NK-92 treated with Interleukin-12 subunit alpha and Interleukin-12 subunit beta, amount 100 ng/mL, for 24 hours (cell line): ENCODE results near the gene CCR6.
"Not testable (repeated sequence)": the region's sequence is repeated elsewhere in the genome, so short reads cannot be mapped to it uniquely, and the experiment has no call there.

Experiments used
- DNase-seq: peaks from one replicate; lab custom pipeline; 2025; lab: John Stamatoyannopoulos, UW

Gene CCR6

GRCh38 chr6:167141667-167142432 lies 19.0 kb downstream of the CCR6 start:
- DNase-seq = no peak

DNA sequence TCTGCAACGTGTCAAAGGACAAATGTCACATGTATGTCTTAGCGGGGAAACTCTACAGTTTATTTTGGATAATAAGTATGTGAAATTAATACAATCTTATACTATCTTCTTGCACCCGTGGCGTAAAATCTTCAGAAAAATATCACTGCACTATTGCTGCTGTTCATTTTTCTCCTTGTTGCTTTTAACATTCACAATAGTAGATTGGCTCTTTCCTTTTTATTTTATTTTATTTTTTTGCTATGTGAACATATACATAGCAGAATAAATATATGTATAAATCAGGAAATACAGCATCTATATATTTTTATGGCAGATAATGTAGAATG lies 19.5 kb downstream of the CCR6 start:
- DNase-seq = no peak

GRCh38 chr6:167143041-167143440 lies 20.1 kb downstream of the CCR6 start:
- no peak for DNase-seq

- no peak for DNase-seq
Observed at GRCh38 chr6:167145461-167145860, 22.6 kb downstream of the CCR6 start.

GRCh38 chr6:167146135-167146534 lies 23.2 kb downstream of the CCR6 start:
- no peak for DNase-seq

GRCh38 chr6:167146977-167147376 lies 24.1 kb downstream of the CCR6 start:
- DNase-seq = no peak

DNA sequence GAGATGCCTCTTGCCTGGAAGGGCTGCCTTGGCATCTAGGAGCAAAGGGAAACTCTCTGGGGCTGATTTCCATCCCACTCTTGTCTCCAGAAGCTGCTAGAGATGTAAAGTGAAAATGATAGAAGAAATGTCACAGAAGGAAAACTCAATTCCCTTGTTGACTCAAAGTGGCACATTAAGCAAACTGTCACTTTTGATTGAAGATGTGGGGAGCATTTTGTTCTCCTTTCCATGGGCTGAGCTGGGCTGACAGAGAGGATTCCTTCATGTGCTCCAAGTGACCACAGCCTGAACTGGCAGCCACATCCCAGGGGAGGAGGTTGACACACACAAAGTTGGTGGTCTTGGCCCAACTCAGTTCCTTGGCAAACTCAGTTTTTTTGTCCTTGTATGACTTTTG lies 25.1 kb downstream of the CCR6 start:
- DNase-seq = no peak

DNA sequence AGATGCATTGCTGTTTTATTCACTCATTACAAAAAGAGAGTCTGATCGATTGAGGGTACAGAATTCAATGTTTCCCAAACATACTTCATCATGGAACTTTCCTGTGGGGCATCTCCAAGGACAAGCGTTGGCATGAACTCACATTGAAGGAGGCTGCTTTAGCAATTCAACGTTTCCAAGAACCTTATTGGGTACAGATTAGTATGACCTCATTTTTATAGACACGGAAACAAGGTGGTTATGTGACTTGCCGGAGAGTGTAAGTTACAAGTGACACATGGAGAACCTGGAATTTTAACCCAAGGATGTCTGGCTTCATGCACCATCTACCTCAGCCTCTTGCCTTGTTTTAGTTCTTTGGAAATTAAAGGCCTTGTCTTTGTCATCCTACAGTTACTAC lies 26.1 kb downstream of the CCR6 start:
- DNase-seq = no peak

DNA sequence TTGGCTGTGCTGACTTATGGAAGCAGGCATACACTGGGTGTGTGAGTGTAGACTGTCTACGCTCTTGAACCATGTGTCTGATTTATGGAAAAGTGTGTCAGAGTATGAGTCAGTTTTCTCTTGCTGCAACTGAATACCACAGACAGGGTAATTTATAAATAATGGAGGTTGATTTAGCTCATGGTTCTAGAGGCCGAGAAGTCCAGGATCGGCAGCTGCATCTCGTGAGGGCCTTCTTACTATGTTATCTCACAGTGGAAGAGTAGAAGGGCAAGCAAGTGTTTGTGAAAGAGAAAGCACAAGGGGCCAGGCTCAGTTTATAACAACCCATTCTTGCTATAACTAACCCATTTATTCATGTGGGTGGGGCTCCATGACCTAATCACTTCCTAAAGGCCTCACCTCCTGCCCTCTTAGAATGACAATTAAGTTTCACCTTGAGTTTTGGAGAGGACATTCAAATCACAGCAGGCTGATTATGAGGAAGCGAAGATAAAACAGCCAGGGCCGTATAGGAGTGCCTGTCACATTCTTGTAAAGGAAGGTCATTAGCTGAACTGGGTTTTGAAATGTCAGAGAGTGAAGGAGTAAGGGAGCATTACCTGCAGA lies 28.1 kb downstream of the CCR6 start:
- no peak for DNase-seq

GRCh38 chr6:167151648-167152047 lies 28.8 kb downstream of the CCR6 start:
- DNase-seq = no peak

DNA sequence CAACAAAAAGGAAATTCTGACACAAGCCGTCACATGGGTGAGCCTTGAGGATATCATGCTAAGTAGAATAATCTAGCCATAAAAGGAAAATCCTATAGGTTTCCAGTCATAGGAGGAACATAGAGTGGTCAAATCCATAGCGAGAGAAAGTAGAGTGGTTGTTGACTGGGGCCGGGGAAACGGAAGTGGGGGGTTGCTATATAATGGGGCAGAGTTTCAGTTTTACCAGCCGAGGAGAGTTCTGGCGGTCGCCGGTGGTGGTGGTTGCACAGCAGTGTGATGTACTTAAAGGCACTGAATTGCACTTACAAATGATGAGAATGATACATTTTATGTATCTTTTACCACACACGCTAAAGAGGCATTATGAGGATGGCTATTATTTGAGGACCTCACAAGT lies 30.0 kb downstream of the CCR6 start:
- DNase-seq = no peak

DNA sequence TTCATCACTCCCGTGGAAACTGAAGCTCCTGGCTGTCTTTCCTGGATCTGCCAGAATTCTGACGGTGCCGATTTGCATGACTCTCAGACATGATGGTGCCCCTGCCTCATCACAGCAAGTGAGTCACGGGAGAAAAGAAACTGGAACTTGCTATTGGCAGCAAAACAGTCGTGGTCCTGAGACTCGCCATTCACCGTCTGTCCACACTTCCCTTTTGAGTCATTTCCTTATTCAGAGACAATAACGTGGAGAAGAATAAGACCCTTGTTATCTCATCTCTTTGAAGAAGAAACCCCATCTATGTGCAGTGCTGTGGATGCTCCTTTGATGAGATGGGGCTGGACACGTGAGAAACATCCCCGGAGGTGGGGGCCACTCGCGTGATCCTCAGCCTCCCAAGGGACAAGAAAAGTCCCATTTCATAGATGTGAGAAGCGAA lies 30.6 kb downstream of the CCR6 start:
- no peak for DNase-seq

GRCh38 chr6:167154291-167154690 lies 31.4 kb downstream of the CCR6 start:
- no peak for DNase-seq

GRCh38 chr6:167154895-167155294 lies 32.0 kb downstream of the CCR6 start:
- DNase-seq = no peak

DNA sequence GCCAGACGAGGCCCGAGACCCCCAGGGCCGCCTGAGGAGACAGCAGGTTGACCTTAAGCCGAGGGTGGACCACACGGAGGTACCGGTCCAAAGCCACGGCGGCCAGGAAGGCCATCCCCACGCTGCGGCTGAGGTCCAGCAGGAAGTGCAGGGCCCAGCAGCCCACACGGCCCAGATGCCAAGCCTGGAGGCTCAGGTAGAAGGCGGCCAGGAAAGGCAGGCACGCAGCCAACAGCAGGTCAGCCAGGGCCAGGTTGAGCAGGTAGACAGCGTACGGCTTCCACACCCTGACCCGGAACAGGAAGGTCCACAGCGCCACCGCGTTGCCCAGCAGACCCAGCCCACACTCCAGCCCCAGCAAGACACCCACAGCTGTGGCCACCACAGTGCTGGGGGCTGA lies 34.5 kb downstream of the CCR6 start:
- no peak for DNase-seq

GRCh38 chr6:167157863-167158262 lies 35.0 kb downstream of the CCR6 start, which contains the start of gene GPR31:
TSS of gene GPR31 (minus strand) at chr6:167157980. CDS start at chr6:167157831, 149 bp downstream.
- DNase-seq = no peak

- DNase-seq = no peak
Observed at GRCh38 chr6:167161851-167162467, 39.1 kb downstream of the CCR6 start.

DNA sequence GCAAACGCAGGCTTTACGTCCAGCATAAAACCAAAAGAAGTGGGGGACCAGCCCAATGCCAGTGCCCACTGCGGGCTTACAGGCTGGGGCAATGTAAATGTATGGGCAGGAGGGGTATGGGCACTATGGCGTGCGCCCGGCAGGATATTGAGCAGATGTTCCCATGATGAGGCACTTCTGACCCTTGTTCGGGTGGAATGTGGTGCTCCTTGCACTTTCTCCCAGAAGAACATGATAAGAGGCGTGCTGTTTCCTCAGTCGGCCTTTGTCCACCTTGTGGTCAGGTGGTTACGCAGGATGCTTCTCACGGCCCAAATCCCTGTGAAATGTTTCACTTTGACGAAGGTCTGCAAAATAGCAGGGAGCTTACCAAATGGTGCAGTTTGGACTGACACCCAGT lies 39.7 kb downstream of the CCR6 start:
- no peak for DNase-seq

DNA sequence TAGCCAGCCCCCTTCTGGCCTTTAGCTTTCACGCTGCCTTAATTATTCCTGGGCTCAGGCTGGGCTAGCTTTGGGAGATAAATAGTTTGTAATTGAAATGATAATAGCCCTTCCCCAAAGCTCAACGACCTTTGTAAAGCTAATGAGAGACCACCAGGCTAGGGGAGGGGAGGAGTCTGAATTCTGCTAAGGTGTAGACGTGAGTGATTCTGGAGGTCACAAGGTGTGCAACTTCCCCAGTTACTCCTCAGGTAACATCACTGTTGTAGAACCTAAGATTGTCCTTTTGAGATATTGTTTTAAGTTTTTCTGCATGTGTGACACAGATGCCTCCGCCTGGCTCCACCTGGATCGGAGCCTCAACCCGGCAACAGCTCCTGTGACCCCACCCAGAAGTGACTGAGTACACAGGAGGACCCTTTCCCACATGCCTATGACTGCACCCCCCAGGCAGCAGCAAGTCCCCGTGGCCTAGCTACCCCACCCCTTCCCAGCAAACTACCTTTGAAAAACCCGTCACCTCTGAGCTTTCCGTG lies 40.6 kb downstream of the CCR6 start:
- no peak for DNase-seq

DNA sequence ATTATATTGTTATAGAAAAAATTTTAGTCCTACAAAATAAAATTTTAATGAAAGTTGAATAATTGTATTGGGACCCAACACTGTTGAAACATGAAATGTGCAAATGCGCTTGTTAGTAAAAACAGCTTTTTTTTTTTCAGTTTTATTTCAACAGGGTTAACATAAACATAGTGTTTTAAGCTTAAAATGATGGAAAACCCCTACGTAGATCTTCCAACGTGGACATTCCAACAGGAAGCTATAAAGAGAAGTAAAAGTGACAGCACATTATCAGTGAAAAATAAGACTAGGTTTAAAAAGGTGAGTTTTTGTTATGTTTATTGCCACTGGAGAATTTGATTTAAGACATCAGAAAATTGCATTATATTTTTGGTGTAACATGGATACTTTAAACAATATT lies 41.4 kb downstream of the CCR6 start:
- no peak for DNase-seq

GRCh38 chr6:167165858-167166471 lies 43.1 kb downstream of the CCR6 start:
- DNase-seq = no peak

GRCh38 chr6:167167699-167168098 lies 44.8 kb downstream of the CCR6 start:
- not testable (repeated sequence) for DNase-seq

- not testable (repeated sequence) for DNase-seq
Observed at GRCh38 chr6:167168296-167168695, 45.4 kb downstream of the CCR6 start.
